HepG2 (cell line): ENCODE results near the gene USP14. TPM values are rescaled to one million over a fixed set of nuclear protein-coding genes. Genes with fewer than 3 reads are reported as not detected.

ENCODE experiments used
- ATAC-seq: fragments of 200-7000 bp; cut with Tn5 transposase; 3 replicates; pipeline ENCODE4 v1.9.1; 2020; ENCODE audit warnings: mild to moderate bottlenecking, moderate library complexity
- BruUV-seq: library from RNA; stranded (reverse); fragments of 400-500 nt; replicated peaks from 2 replicates; lab custom pipeline; 2021; lab: Mats Ljungman, UMichigan
- CTCF ChIA-PET: fragments of 300-600 bp; formaldehyde crosslinking; extraction: SDS; loops from one replicate; lab custom pipeline; 2021; ENCODE audit warnings: low total read pairs, inconsistent platforms, low intra/inter-chr PET ratio; lab: Yijun Ruan, JAX
- POLR2A ChIA-PET: fragments of 350-600 bp; sonication (Branson Sonifier 250); formaldehyde crosslinking; loops from one replicate; lab custom pipeline; 2020; ENCODE audit warnings: antibody characterized with exemption, inconsistent platforms; lab: Yijun Ruan, JAX
- DNase-seq: peaks from one replicate; pipeline ENCODE4 v3.0.0-alpha.2; 2015; ENCODE audit warnings: low spot score
- FAIRE-seq: peaks from 3 replicates; lab custom pipeline; 2011; peaks lifted over from hg19 to GRCh38; lab: Jason Lieb, UNC
- H2AFZ ChIP-seq: one replicate; pipeline ENCODE4 v1.6.1; 2011; ENCODE audit warnings: low read length, inconsistent platforms
- H3K27ac ChIP-seq: fragments of 300-600 bp; 3 replicates; pipeline ENCODE4 v1.8.0; 2011; ENCODE audit warnings: mixed run types, mild to moderate bottlenecking, mixed read lengths, low read length, inconsistent platforms; ENCODE audit not compliant: insufficient read depth; ENCODE audit errors: extremely low read length
- H3K27me3 ChIP-seq, 2 experiments: fragments of 200-600 bp in 1 of 2; 2 replicates in 1 of 2; 3 replicates in 1 of 2; pipeline versions ENCODE4 v1.6.0 to v1.8.0; 2011; ENCODE audit warnings: low read length in 2 of 2, mild to moderate bottlenecking in 2 of 2, moderate library complexity in 2 of 2, inconsistent platforms in 1 of 2; ENCODE audit not compliant: insufficient read depth in 2 of 2, control insufficient read depth in 1 of 2
- H3K36me3 ChIP-seq, 2 experiments: fragments of 200-600 bp in 1 of 2; replicated peaks in 1 of 2; 2 replicates in 1 of 2; 3 replicates in 1 of 2; pipeline versions ENCODE4 v1.5.1 to v1.8.0; 2011; ENCODE audit warnings: low read length in 2 of 2, inconsistent platforms in 1 of 2; ENCODE audit not compliant: insufficient read depth in 2 of 2, control insufficient read depth in 1 of 2
- H3K4me1 ChIP-seq: 2 replicates; pipeline ENCODE4 v1.5.1; 2012; ENCODE audit warnings: low read length, inconsistent platforms; ENCODE audit not compliant: insufficient read depth
- H3K4me2 ChIP-seq: 2 replicates; pipeline ENCODE4 v1.6.0; 2011; ENCODE audit warnings: low read depth, low read length, inconsistent platforms
- H3K4me3 ChIP-seq, 3 experiments: fragments of 200-600 bp in 1 of 3; sonication (generic), shearing (Covaris generic) in 1 of 3; replicated peaks in 1 of 3; 2 replicates each; pipeline ENCODE4 v1.5.1; 2011 to 2016; ENCODE audit warnings: low read length in 3 of 3, inconsistent platforms in 2 of 3, low read depth in 2 of 3, mild to moderate bottlenecking in 2 of 3, control low read depth in 1 of 3, mixed read lengths in 1 of 3; ENCODE audit not compliant: insufficient read depth in 1 of 3
- H3K79me2 ChIP-seq: one replicate; pipeline ENCODE4 v1.6.1; 2011; ENCODE audit warnings: low read length, inconsistent platforms; ENCODE audit not compliant: insufficient read depth
- H3K9ac ChIP-seq: 2 replicates; pipeline ENCODE4 v1.6.0; 2011; ENCODE audit warnings: mild to moderate bottlenecking, low read depth, low read length, inconsistent platforms; ENCODE audit not compliant: insufficient read depth
- H3K9me3 ChIP-seq: 2 replicates; pipeline ENCODE4 v1.5.1; 2012; ENCODE audit warnings: mild to moderate bottlenecking, low read length
- H4K20me1 ChIP-seq: 2 replicates; pipeline ENCODE4 v1.6.0; 2011; ENCODE audit warnings: inconsistent platforms, mild to moderate bottlenecking, low read length, moderate library complexity; ENCODE audit not compliant: insufficient read depth
- HCFC1 ChIP-seq: fragments of 150-350 bp; IDR thresholded peaks from 2 replicates; pipeline ENCODE4 v1.6.1; 2014; ENCODE audit warnings: low read depth, low read length
- MXI1 ChIP-seq: IDR thresholded peaks from 3 replicates; pipeline ENCODE4 v1.6.1; 2012; ENCODE audit warnings: low read depth, low read length, inconsistent platforms, borderline replicate concordance
- ZC3H4 ChIP-seq: sonication (generic); formaldehyde crosslinking; IDR thresholded peaks from 2 replicates; pipeline ENCODE4 v1.4.0; 2020; ENCODE audit warnings: missing genetic modification reagents, borderline replicate concordance
- ZNF547 ChIP-seq: sonication (generic); formaldehyde crosslinking; IDR thresholded peaks from 2 replicates; pipeline ENCODE4 v1.5.1; 2020; ENCODE audit warnings: mild to moderate bottlenecking, missing genetic modification reagents
- ZNF615 ChIP-seq: sonication (generic); formaldehyde crosslinking; IDR thresholded peaks from 2 replicates; pipeline ENCODE4 v1.5.0; 2020; ENCODE audit warnings: mild to moderate bottlenecking, missing genetic modification reagents, borderline replicate concordance
- ZNF891 ChIP-seq: sonication (generic); formaldehyde crosslinking; IDR thresholded peaks from 2 replicates; pipeline ENCODE4 v1.5.0; 2020; ENCODE audit warnings: mild to moderate bottlenecking, missing genetic modification reagents
- WGBS: methylation state at CpG from one replicate; pipeline ENCODE4 v1.1.6; 2017; ENCODE audit warnings: low lambda C conversion rate; 5-methylcytosine and 5-hydroxymethylcytosine counted together
- in situ Hi-C: cut with HindIII; loops from 2 replicates; pipeline ENCODE4 v1.10.0; 2017; ENCODE audit warnings: low pct_unique_long_range_greater_than_20kb; ENCODE audit not compliant: extremely low pct_ligation_motif_present
- intact Hi-C: fragments of 100-400 bp; cut with micrococcal nuclease; formaldehyde crosslinking; loops from one replicate; pipeline ENCODE4 v1.10.0; 2022; ENCODE audit not compliant: unreplicated experiment
- polyA plus RNA-seq, 8 experiments: library from polyadenylated mRNA; depleted of rRNA in 3 of 8; stranded (reverse) in 7 of 8; unstranded in 1 of 8; fragments of >200 nt; fragmentation: Illumina TruSeq in 4 of 8; extraction: Trizol in 4 of 8; gene quantifications; 2 replicates each; pipeline versions ENCODE4 v1.2.1 to v1.2.3, GENCODE V29; 2011 to 2016; ENCODE audit warnings: low read depth in 4 of 8, missing spikeins in 1 of 8, mixed read lengths in 1 of 8; ENCODE audit not compliant: insufficient read depth in 1 of 8
- total RNA-seq, 5 experiments: library from RNA; depleted of rRNA; stranded (reverse); fragments of >200 nt; fragmentation: Illumina TruSeq; extraction: Trizol; gene quantifications; 2 replicates each; pipeline ENCODE4 v1.2.3, GENCODE V29; 2016; ENCODE audit warnings: low read depth in 1 of 5
- TF ChIP-seq, protein P1 (sequence below): sonication (generic); formaldehyde crosslinking; IDR thresholded peaks from 2 replicates; pipeline ENCODE4 v1.4.0; 2020; ENCODE audit warnings: mild to moderate bottlenecking, missing genetic modification reagents
- TF ChIP-seq, protein P2 (sequence below): sonication (generic); formaldehyde crosslinking; IDR thresholded peaks from 2 replicates; pipeline ENCODE4 v1.4.0; 2020; ENCODE audit warnings: mild to moderate bottlenecking, missing genetic modification reagents
- TF ChIP-seq, protein P3 (sequence below): sonication (generic); formaldehyde crosslinking; IDR thresholded peaks from one replicate; pipeline ENCODE4 v1.5.1; 2020; ENCODE audit warnings: mild to moderate bottlenecking, missing genetic modification reagents; ENCODE audit errors: not compliant biosample characterization

USP14 gene
- total and polyA plus RNA-seq, 2 of the 13 experiments (the other 11 are each of a cell fraction or from before 2014, with no cell fraction given): 14.7 to 16.6 TPM

DNA sequence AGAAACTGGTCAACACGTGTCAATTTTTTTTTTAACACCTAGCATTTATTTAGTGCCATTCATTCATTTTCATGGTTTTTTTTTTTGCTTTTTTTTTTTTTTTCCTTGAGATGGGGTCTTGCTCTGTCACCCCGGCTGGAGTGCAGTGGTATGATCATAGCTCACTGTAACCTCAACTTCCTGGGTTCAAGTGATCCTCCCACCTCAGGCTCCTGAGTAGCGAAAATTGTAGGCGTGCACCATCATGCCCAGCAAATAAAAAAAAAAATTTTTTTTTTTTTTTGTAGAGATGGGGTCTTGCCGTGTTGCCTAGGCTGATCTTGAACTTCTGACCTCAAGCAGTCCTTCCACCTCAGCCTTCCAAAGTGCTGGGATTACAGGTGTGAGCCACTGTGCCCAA is 21.1 kb downstream of the USP14 start:
- in situ Hi-C loops: no loop called here
- Histone ChIP-seq H3K79me2 (peaks cover 20% of the 10 kb centered on the region), H3K9ac (no peak overlapping the region), H3K4me3 (no peak overlapping the region), H3K27ac (no peak overlapping the region), H2AFZ (no peak overlapping the region), H3K36me3 (peaks cover 3 to 43% of the 10 kb centered on the region in 2 experiments), H3K4me2 (no peak overlapping the region), H3K4me1 (no peaks in the 10 kb centered on the region), H3K9me3 (no peaks in the 10 kb centered on the region), H3K27me3 (no peaks in the 10 kb centered on the region), H4K20me1 (no peaks in the 10 kb centered on the region)
- DNase-seq (no peak), ATAC-seq (no peak), FAIRE-seq (no peak)
- WGBS: 97% methylated on average over 5 of the region's 5 CpGs
- ChIA-PET CTCF (no interaction called here), POLR2A (no interaction called here)
- BruUV-seq: no TSS peak
- intact Hi-C loops: no loop called here
- no peak for TF ChIP-seq ZC3H4 (CRISPR knock-in tag)
- TF ChIP-seq, protein P1, sequence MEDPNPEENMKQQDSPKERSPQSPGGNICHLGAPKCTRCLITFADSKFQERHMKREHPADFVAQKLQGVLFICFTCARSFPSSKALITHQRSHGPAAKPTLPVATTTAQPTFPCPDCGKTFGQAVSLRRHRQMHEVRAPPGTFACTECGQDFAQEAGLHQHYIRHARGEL (CRISPR knock-in tag): no peak
- no peak for TF ChIP-seq MXI1
- TF ChIP-seq, protein P2, sequence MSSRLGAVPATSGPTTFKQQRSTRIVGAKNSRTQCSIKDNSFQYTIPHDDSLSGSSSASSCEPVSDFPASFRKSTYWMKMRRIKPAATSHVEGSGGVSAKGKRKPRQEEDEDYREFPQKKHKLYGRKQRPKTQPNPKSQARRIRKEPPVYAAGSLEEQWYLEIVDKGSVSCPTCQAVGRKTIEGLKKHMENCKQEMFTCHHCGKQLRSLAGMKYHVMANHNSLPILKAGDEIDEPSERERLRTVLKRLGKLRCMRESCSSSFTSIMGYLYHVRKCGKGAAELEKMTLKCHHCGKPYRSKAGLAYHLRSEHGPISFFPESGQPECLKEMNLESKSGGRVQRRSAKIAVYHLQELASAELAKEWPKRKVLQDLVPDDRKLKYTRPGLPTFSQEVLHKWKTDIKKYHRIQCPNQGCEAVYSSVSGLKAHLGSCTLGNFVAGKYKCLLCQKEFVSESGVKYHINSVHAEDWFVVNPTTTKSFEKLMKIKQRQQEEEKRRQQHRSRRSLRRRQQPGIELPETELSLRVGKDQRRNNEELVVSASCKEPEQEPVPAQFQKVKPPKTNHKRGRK (CRISPR knock-in tag): no peak
- no peak for TF ChIP-seq ZNF615 (CRISPR knock-in tag)
- TF ChIP-seq HCFC1: no peak
- TF ChIP-seq, protein P3, sequence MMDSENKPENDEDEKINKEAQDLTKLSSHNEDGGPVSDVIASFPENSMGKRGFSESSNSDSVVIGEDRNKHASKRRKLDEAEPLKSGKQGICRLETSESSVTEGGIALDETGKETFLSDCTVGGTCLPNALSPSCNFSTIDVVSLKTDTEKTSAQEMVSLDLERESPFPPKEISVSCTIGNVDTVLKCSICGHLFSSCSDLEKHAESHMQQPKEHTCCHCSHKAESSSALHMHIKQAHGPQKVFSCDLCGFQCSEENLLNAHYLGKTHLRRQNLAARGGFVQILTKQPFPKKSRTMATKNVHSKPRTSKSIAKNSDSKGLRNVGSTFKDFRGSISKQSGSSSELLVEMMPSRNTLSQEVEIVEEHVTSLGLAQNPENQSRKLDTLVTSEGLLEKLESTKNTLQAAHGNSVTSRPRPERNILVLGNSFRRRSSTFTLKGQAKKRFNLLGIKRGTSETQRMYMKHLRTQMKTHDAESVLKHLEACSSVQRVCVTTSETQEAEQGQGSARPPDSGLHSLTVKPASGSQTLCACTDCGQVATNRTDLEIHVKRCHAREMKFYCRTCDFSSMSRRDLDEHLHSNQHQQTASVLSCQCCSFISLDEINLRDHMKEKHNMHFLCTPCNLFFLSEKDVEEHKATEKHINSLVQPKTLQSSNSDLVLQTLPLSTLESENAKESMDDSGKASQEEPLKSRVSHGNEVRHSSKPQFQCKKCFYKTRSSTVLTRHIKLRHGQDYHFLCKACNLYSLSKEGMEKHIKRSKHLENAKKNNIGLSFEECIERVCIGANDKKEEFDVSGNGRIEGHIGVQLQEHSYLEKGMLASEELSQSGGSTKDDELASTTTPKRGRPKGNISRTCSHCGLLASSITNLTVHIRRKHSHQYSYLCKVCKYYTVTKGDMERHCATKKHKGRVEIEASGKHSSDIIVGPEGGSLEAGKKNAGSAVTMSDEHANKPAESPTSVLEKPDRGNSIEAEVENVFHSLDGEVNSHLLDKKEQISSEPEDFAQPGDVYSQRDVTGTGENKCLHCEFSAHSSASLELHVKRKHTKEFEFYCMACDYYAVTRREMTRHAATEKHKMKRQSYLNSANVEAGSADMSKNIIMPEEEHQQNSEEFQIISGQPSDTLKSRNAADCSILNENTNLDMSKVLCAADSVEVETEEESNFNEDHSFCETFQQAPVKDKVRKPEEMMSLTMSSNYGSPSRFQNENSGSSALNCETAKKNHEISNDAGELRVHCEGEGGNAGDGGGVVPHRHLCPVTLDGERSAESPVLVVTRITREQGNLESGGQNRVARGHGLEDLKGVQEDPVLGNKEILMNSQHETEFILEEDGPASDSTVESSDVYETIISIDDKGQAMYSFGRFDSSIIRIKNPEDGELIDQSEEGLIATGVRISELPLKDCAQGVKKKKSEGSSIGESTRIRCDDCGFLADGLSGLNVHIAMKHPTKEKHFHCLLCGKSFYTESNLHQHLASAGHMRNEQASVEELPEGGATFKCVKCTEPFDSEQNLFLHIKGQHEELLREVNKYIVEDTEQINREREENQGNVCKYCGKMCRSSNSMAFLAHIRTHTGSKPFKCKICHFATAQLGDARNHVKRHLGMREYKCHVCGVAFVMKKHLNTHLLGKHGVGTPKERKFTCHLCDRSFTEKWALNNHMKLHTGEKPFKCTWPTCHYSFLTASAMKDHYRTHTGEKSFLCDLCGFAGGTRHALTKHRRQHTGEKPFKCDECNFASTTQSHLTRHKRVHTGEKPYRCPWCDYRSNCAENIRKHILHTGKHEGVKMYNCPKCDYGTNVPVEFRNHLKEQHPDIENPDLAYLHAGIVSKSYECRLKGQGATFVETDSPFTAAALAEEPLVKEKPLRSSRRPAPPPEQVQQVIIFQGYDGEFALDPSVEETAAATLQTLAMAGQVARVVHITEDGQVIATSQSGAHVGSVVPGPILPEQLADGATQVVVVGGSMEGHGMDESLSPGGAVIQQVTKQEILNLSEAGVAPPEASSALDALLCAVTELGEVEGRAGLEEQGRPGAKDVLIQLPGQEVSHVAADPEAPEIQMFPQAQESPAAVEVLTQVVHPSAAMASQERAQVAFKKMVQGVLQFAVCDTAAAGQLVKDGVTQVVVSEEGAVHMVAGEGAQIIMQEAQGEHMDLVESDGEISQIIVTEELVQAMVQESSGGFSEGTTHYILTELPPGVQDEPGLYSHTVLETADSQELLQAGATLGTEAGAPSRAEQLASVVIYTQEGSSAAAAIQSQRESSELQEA (CRISPR knock-in tag): no peak
- TF ChIP-seq ZNF547 (CRISPR knock-in tag): no peak
- TF ChIP-seq ZNF891 (CRISPR knock-in tag): no peak
